Panc1 (cell line): Measurements from ENCODE around the gene BMP2.

Experiments
- TCF7L2 ChIP-seq: IDR thresholded peaks from 2 replicates; pipeline ENCODE4 v1.6.1; 2011; ENCODE audit warnings: mild to moderate bottlenecking, low read depth, low read length, inconsistent platforms
- TF ChIP-seq, protein P1 (sequence below): fragments of 450-650 bp; IDR thresholded peaks from 2 replicates; pipeline ENCODE4 v1.5.1; 2017; ENCODE audit warnings: mild to moderate bottlenecking

DNA sequence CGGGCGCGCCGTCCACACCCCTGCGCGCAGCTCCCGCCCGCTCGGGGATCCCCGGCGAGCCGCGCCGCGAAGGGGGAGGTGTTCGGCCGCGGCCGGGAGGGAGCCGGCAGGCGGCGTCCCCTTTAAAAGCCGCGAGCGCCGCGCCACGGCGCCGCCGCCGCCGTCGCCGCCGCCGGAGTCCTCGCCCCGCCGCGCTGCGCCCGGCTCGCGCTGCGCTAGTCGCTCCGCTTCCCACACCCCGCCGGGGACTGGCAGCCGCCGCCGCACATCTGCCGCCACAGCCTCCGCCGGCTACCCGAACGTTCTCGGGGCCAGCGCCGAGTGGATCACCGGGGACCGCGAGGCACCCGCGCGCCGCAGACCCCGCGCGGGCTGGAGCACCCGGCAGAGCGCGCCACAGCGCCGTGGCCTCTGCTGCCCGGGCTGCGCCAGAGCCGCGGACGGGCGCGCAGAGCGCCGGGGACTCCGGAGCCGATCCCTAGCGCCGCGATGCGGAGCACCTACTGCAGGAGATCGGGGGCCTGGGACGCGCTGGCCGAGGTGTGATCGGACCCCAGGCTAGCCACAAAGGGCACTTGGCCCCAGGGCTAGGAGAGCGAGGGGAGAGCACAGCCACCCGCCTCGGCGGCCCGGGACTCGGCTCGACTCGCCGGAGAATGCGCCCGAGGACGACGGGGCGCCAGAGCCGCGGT is at the start of gene BMP2:
- TF ChIP-seq, protein P1, sequence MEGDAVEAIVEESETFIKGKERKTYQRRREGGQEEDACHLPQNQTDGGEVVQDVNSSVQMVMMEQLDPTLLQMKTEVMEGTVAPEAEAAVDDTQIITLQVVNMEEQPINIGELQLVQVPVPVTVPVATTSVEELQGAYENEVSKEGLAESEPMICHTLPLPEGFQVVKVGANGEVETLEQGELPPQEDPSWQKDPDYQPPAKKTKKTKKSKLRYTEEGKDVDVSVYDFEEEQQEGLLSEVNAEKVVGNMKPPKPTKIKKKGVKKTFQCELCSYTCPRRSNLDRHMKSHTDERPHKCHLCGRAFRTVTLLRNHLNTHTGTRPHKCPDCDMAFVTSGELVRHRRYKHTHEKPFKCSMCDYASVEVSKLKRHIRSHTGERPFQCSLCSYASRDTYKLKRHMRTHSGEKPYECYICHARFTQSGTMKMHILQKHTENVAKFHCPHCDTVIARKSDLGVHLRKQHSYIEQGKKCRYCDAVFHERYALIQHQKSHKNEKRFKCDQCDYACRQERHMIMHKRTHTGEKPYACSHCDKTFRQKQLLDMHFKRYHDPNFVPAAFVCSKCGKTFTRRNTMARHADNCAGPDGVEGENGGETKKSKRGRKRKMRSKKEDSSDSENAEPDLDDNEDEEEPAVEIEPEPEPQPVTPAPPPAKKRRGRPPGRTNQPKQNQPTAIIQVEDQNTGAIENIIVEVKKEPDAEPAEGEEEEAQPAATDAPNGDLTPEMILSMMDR, result peak; percentile 42
- peak; percentile 66 for TF ChIP-seq TCF7L2
